GM18508 (cell line): ENCODE measurements around the gene LIM2.
A peak's percentile ranks its signal among the peaks of the same experiment; 100 is the strongest.
"Not testable (repeated sequence)": the region's sequence is repeated elsewhere in the genome, so short reads cannot be mapped to it uniquely, and the experiment has no call there.

ENCODE experiments used
- ATAC-seq: cut with Tn5 transposase; IDR thresholded peaks from one replicate; pipeline ENCODE4 v1.9.1; 2021; ENCODE audit warnings: moderate number of reproducible peaks; ENCODE audit not compliant: insufficient read depth, unreplicated experiment

The LIM2 gene

DNA sequence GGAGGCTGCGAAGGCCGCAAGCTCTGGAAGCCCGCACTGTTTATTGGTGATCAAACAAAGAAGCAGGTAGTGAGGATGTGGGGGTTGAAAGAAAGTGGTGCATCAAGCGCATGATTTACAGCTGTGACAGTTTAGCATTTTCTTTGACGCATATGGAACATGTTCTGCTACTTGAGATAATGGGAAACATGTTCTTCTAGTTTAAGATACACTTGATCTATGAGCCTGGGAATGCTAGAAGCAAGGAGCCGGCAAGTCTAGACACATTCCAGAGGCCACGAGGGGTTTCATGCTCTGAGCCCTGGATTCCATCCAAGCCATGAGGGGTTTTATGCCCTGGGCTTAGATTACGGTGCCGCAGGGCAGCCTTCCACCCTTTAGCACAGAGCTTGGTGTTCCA, 9.7 kb upstream of the LIM2 start:
- not testable (repeated sequence) for ATAC-seq

DNA sequence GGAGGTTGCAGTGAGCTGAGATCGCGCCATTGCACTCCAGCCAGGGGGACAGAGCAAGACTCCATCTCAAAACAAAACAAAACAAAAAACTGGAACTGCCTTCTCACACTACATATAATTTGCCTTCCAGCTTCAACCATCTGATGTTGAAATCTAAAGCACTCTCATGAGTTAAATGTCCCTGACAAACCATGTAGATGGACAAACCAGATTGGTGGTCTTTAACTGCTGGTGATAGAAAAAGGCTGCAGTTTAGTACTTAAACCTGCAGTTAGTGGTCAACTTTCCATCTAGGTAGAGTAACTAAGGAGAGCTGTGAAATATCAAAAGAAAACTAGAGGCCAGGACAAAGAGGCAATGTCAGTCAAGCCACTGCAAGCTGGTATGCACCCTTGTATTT, 8.4 kb upstream of the LIM2 start:
- ATAC-seq, result no peak

DNA sequence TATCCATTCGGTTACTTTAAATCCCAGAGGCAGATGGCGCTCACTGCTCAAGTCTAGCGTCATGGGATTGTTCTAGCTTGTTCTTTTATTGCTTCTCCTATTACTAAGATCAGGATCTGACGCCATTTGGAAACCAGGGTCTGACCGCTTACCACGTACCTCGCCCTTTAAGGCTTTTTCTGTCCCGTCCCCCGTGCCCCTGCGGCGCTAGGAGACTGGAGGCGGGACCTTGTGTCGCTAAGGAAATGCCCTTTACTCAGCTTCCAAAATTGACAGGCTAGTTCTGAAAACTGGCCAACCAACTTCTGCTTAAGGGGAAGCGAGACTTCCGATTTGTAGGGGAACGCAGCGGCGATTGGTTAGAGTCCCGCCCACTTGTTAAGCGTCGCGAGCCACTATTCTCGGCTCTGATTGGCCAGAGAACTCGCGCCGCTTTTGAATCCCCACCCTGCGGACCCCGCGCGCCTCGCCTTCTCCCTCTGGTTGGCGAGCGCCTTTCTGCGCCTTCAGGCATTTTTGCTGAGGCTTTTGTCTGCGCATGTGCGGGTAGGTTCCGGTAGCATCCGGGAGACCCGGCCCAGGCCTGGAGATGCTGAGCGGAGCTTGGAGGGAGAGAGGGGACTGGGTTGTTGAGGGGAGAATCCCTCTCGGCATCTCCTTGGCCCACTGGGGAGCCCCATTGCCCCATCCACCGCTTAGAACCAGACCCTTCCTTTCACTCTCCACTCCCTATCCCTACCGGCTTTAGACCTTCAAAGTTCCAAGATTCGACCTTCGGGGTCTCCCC, 6.5 kb upstream of the LIM2 start:
- peak; percentile 76 for ATAC-seq

DNA sequence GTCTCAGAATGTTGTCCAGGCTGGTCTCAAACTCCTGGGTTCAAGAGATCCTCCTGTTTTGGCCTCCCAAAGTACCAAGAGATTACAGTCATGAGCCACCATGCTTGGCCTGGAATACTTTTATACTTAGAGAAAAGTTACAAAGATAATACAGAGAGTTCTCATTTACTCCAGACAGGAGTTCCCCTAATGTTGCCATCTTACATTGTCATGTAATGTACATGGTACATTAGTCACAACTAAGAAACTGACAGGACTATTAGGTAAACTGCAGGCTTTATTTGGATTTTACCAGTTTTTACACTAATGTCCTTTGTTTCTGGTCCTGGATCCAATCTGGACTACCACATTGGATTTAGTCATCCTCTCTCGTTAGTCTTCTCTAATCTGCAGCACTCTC, 4.9 kb upstream of the LIM2 start:
- ATAC-seq, result no peak

DNA sequence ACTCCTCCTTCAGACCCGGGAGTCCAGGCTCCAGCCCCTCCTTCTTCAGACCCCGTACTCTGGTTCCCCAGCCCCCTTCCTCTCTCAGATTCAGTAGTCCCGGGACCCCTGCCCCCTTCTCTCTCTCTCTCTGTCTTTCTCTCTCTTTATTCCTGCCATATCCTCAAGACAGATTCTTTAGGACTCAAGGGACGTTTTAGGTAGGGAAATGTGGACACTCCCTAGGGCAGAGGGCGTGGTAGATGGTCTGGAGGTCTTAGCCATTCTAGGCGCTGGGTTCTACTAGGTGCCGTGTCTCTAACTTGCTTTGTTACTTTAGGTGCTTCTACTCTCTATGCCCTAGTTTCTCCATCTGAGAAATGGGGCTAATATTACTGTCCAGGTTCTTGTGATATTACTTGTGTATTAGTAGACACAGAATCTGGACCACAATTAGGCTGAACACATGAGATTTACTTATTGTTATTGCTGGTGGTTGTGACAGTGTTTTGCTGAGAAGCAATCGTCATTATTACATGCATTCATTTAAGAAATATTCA, 3.4 kb upstream of the LIM2 start:
- no peak for ATAC-seq

DNA sequence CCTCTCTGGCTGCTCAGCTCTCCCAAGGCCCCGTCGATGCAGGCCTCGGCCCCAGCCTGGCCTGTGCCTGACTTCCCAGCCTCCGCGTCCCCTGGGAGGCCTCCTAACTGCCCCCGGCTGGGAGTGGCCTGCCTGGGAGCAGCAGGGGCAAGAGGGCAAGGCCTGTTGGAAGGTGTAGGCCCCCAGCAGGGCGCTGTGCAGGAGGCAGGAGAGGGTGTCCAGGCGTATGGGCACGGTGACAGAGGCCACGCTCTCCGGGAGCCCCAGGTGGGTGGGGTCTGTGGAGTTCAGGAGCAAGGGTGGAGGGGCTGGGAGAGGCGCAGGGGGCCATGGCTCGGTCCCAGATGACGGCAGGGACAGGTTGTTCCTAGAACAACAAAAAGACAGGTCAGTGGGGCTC, 1.4 kb upstream of the LIM2 start:
- no peak for ATAC-seq

DNA sequence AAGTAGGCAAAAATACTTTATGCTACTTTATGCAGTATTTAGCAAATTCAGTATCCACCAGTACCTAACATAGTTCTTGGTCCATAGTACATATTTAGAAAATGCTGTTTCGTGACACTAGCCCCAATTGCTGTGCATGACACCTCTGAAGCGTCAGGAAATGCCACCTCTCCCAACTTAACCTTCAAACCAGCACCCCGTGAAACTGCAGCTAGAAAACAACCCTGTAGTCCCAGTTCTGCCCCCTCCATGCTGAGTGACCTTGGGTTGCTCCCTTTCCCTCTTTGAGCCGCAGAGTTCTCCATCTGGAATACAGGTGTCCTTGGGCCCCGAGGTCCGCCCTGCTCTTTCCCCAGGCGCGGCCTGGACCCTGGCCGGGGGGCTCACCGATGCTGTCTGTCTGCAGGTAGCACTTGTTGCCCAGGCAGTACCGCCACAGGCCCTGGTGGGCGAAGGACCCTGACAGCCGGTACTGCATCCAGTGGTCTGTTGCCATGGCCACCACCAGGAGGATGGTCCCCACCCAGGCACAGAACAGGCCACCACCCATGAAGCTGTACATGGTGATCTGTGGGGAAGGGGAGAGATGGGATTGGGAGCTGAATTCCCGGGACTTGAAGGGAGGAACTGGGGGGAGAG, 773 bp downstream of the LIM2 start:
- no peak for ATAC-seq

DNA sequence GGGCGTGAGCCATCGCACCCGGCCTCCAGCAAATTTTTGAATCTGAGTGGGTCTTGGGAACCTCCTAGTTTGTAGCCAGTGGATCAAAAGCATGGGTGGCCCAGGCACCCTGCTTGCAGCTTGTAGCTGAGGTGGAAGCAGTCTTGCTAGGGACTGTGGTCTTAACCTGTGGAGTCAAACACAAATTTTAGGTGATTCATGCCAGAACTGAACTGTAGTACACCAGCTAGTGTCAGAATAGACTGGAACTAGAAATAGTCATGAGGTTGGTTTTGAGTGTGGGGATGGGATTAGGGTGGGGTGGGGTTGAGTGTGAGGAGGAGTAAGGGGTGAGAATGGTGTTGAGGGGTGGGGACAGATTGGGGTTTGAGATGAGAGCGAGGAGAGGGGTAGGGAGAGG, 5.8 kb downstream of the LIM2 start:
- no peak for ATAC-seq

DNA sequence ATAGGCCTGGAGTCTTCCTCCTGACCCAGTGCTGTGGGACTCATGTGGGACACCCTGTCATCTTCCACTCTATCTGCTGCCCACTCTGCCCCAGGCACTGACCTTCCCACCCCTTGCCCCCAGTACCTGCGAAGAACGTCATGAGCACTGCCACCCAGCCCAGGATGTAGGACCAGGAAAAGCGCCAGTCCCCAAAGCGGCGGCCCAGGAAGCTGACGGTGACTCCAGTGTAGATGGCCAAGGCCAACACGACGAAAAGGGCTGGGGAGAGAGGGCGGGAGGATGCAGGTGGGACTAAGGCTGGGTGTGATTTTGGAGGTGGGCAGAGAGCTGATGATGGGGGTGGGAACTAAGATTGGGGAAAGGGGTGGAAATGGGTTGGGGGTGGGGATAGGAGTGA, 7.4 kb downstream of the LIM2 start:
- ATAC-seq, result no peak

DNA sequence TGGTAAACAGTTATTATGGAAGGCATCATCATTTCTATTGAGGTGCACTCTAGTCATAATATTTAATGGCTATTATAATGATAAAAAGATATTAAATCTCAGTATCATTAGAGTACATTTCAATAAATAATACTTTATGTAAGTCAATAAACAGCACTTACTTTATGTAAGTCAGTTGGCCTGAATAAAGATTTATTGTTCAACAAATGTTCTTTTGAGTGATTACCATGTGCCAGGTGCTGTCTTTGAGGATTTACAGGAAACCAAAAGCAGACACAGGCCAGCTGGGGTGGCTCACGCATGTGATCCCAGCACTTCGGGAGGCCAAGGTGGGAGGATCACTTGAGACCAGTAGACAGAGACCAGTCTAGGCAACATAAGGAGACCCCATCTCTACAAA, 10.4 kb downstream of the LIM2 start:
- ATAC-seq, result no peak

DNA sequence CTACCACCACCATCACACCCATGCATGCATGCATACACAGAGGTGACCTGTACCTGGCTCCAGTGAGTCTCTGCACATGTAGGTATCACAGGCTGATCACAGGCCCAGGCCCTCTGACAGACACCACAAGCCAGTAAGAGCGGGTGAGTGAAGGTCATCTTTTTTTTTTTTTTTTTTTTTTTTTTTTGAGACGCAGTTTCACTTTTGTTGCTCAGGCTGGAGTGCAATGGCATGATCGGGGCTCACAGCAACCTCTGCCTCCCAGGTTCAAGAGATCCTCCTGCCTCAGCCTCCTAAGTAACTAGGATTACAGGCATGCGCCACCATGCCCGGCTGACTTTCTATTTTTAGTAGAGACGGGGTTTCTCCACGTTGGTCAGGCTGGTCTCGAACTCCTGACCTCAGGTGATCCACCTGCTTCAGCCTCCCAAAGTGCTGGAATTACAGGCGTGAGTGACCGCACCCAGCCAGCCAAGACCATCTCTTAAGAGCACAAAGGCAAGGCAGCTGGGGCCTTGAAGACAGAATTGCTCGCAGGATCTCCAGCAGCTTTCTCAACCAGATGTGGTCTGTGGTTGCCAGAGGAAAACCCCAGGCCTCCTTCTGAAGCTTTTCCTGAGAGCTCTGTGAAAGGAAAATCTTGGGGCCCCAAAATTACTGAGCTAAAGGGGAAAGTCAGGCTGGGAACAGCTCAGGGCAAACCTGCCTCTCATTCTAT, 12.1 kb downstream of the LIM2 start:
- ATAC-seq, result no peak

DNA sequence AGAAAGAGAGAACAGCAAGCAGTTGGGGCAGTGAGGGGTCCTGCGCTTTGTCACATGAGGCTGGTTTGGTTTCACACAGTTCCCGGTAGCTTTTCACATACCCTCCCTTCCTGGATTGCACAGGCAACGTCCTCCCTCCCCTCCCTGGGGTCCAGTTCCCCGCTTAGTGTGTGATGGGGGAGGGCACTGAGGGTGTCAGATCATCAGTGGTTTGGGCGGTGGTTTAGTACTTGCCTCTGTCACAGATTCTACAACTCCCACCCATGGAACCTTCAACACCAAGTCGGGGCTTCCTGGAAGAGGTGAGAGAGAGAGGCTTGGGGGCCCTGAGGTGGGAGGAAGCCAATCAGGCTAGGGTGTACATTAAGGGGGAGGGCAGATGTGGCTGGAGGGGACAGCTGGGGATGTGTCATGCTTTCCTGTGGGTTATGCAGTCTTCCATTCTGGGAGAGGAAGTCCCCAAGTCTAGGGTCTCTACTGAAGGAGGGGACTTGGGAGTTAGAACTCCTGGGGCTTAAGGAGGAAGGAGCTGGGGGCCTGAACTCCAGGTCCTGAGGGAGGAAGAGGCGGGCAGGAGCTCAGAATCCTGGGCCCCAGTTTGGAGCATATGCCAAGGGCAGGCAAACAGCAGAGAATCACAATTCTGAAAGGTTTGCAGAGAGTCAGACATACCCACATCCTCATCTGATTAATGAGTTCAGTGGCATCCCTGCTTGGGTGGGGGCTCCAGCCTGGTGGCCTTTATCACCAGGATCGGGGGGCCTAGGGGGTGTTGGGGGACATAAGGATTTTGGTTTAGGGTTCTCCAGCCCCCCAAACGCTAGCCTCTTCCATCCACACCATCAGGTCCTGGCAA, 14.9 kb downstream of the LIM2 start, which contains the start of gene NKG7:
NKG7 (minus strand) TSS at position 6 of the 856 bp plus-strand sequence. CDS start 119 bp downstream, outside the sequence.
- no peak for ATAC-seq

DNA sequence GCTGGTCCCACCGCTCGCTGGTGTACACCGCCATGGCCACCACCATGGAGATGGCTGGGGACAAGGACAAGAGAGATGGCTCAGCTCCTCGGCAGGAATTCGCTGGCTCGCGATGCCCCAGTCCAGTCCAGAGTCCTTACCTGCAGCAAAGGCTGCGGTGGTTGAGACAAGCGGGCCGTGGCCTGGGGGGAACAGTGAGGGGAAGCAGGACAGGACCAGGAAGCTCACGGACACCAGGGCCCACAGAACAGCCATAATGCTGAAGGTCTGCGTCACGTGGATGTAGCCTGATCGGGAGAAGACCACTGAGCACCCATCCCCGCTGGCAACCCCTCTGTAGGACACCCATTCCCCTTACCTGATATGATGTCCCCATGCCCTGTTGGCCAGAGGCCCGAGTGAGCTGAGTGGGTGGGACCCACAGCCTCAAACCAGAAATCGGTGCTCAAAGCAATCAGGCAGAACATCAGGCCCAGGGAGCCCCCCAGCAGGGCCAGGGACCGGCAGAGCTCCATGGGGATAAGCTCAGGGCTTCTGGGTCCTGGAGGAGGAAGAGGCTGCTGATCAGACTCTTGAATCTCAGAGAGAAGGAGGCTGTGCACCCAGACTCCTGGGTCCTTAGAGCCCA, 15.6 kb downstream of the LIM2 start:
- no peak for ATAC-seq

DNA sequence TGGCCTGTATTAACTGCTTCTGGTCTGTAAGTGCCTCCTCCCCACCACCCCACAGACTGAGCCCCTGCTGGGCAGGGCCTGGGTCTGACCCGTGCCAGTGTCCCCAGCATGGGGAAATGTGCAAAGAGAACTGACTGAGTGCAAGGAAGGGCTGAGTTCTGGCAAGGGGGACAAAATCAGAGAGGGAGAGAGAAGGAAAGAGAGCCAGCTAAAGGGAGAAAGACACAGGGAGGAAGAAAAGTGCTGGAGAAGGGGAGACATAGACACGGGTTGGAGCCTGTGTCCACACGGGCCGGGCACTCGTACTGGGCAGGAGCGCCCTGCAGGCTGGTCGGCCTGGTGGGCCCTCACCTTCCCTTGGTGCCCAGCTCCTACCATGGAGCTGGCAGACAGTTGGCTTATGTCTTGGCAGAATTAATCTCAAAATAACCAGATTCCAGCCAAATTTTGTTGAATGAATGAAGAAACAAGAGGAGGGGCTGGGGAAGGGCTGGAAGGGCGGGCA, 16.5 kb downstream of the LIM2 start:
- ATAC-seq, result no peak

DNA sequence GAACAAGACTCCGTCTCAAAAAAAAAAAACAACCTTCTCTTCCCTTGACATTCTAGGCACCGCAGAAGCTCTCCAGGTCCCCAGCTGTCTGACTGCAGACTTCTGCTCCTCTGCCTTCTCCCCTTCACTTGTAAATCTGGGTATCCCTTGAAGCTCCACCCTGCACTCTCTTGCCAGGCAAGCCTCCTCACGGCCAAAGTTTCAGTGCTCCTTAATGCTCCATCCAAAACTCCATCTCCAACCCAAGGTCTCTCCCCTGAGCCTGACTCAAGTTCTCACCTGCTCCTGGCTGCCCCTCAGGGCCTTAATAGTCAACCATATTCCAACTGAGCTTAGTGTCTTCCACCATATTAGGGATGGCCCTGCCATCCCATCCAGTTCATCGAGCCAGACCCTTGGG, 17.5 kb downstream of the LIM2 start:
- no peak for ATAC-seq

DNA sequence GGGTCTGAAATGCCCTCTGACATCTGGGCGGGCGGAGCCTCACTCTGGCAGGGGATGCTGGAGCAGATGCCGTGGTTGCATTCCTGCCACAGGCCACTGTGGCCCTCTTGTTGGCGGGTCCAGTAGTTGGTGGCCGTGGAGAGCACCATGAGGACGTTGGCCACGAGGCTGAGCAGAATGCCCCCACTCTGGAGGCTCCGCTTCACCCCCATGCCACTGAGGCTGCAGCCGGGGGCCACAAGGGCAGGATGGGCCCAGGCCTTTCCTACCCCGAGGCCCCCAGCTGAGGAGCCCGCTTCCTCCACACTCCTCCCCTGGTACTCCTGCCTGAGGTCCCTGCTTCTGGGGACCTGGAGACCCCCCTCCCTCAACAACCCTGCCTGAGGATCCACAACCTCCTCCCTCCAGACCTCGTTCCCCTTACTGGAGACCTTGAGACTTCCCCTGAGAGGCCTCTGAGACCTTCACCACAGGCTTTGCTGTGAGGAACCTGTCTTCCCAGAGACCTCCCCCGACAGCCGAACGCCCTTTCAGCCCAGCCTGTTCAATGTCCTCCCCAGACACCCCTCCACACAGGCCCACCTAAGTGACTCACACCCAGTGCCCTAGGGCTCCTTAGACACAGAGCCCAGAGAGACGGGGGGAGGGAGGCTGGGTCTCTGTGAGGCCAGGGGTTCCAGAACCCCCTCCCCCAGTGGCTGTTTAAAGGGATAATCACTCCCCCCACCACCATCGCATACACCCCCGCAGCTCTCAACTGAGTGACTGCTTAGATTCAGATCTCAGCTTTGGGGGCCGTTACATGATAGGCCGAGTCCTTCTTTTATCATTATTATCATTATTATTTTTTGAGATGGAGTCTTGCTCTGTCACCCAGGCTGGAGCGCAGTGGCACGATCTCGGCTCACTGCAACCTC, 19.1 kb downstream of the LIM2 start, which contains the start of gene CLDND2:
CLDND2 (minus strand) TSS at position 638 of the 917 bp plus-strand sequence; CDS start at position 212, 426 bp downstream.
- no peak for ATAC-seq

DNA sequence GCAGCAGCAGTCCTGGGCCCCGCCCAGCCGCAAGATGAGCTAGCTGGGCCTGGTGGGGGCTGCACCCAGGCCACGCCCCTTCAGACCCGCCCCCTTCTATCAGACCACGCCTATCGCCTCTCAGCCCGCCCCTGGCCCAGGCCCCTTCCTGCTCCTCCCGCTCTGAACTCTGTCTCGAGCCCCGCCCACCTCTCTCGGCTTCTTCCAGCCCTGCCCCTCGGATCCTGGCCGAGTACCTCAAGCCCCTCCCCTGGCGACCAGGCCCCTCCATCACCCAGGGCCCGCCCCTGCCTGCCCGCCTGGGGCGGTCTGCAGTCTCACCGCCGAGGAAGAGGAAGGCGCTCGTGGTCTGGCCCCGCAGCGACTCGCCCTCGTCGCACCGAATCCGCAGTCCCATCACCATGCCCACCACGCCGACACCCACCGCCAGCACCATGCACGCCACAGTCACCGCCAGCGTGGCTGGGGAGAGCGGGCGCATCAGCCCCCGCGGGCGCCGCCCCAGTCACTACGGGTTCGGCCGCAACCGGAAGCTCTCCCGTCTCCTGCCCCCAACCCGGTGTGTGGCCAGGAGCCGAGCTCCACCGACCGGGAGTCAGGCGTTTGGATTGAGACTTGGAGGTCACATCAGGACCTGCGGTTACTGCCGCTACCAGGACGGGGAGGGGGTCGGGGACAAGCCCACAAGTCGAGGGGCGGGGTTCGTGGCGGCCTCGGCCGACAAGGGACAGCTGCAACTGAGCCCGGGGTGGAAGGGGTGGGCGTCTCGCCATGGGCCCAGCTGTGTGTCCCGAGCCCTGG, 20.0 kb downstream of the LIM2 start:
- peak; percentile 44 for ATAC-seq

DNA sequence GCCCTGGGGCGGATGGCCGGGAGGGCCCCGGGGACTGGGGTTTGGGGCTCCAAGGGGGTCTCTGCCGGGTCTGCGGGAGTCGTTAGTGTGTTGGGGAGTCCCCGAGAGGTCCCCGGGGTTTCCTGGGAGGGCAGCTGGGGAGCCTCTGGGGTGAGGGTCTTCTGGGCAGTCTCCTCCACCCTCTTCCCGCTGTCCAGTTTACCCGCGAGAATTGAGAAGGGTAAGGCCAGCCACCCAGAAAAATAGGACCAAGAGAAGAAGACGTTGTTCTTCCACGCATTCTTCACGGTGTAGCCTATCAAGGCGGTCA, 20.6 kb downstream of the LIM2 start:
- ATAC-seq, result no peak
